H1 (cell line): ENCODE data around the gene CACNG8.

ENCODE experiments used
- CTCF ChIP-seq, 3 experiments: IDR thresholded peaks; 1 replicate in 2 of 3; 2 replicates in 1 of 3; pipeline versions ENCODE4 v1.5.1 to v1.6.1; 2011; ENCODE audit warnings: low read length in 3 of 3, mild to moderate bottlenecking in 3 of 3, inconsistent platforms in 2 of 3, low read depth in 1 of 3, moderate library complexity in 1 of 3; ENCODE audit not compliant: insufficient read depth in 1 of 3; ENCODE audit errors: control extremely low read depth in 1 of 3
- EP300 ChIP-seq, 2 experiments: IDR thresholded peaks; 1 replicate in 1 of 2; 2 replicates in 1 of 2; pipeline ENCODE4 v1.6.1; 2011 to 2012; ENCODE audit warnings: low read depth in 2 of 2, low read length in 2 of 2, mild to moderate bottlenecking in 2 of 2, borderline replicate concordance in 1 of 2, inconsistent platforms in 1 of 2, moderate library complexity in 1 of 2
- EZH2 ChIP-seq: fragments of 200-600 bp; sonication (generic); IDR thresholded peaks from 2 replicates; pipeline ENCODE4 v1.7.1; 2012; ENCODE audit warnings: low read depth, mild to moderate bottlenecking, moderate library complexity, low read length, inconsistent platforms; ENCODE audit not compliant: severe bottlenecking
- HDAC6 ChIP-seq: IDR thresholded peaks from one replicate; pipeline ENCODE4 v1.7.1; 2012; ENCODE audit warnings: low read depth, mild to moderate bottlenecking, inconsistent platforms, low read length, moderate library complexity
- NRF1 ChIP-seq: IDR thresholded peaks from 2 replicates; pipeline ENCODE4 v1.6.1; 2011; ENCODE audit warnings: mild to moderate bottlenecking, low read depth, low read length, improper control_type of control experiment
- POLR2A ChIP-seq, 2 experiments: IDR thresholded peaks; 1 replicate in 1 of 2; 2 replicates in 1 of 2; pipeline ENCODE4 v1.6.1; 2011; ENCODE audit warnings: low read depth in 2 of 2, low read length in 2 of 2, mild to moderate bottlenecking in 2 of 2; ENCODE audit errors: control extremely low read depth in 1 of 2
- POLR2AphosphoS5 ChIP-seq: IDR thresholded peaks from 2 replicates; pipeline ENCODE4 v1.6.1; 2011; ENCODE audit warnings: low read depth, low read length
- RAD21 ChIP-seq, 2 experiments: IDR thresholded peaks in 1 of 2; conservative IDR thresholded peaks in 1 of 2; 2 replicates each; pipeline ENCODE4 v1.6.1; 2011; ENCODE audit warnings: low read depth in 2 of 2, low read length in 2 of 2, improper control_type of control experiment in 1 of 2, inconsistent platforms in 1 of 2, mild to moderate bottlenecking in 1 of 2, moderate library complexity in 1 of 2
- SAP30 ChIP-seq: fragments of 300-600 bp; sonication (generic); IDR thresholded peaks from 2 replicates; pipeline ENCODE4 v1.7.1; 2012; ENCODE audit warnings: low read length, moderate library complexity, mild to moderate bottlenecking, inconsistent platforms; ENCODE audit not compliant: insufficient read depth, insufficient replicate concordance
- TAF1 ChIP-seq: IDR thresholded peaks from 2 replicates; pipeline ENCODE4 v1.6.1; 2011; ENCODE audit warnings: mild to moderate bottlenecking, low read depth, low read length
- TEAD4 ChIP-seq: IDR thresholded peaks from 2 replicates; pipeline ENCODE4 v1.6.1; 2012; ENCODE audit warnings: low read depth, low read length, inconsistent platforms, mixed read lengths
- USF2 ChIP-seq: IDR thresholded peaks from 2 replicates; pipeline ENCODE4 v1.6.1; 2011; ENCODE audit warnings: low read length, improper control_type of control experiment
- YY1 ChIP-seq: IDR thresholded peaks from 2 replicates; pipeline ENCODE4 v1.6.1; 2011; ENCODE audit warnings: low read depth, mild to moderate bottlenecking, low read length

- TF ChIP-seq CTCF (IDR thresholded peaks at IDR 0.05; ENCODE audit: control extremely low read depth in 1 of 3, insufficient read depth in 1 of 3, low read depth in 1 of 3, low read length in 3 of 3): no peak
- TF ChIP-seq YY1: no peak
- TF ChIP-seq EZH2: no peak
- TF ChIP-seq POLR2A (IDR thresholded peaks at IDR 0.05; ENCODE audit: control extremely low read depth in 1 of 2, low read depth in 2 of 2, low read length in 2 of 2): no peak
- no peak for TF ChIP-seq TAF1
- TF ChIP-seq SAP30: no peak
- TF ChIP-seq HDAC6: no peak
- no peak for TF ChIP-seq EP300 (IDR thresholded peaks at IDR 0.05; ENCODE audit: borderline replicate concordance in 1 of 2, low read depth in 2 of 2, low read length in 2 of 2)
- no peak for TF ChIP-seq POLR2AphosphoS5
- TF ChIP-seq USF2: no peak
- no peak for TF ChIP-seq NRF1
- no peak for TF ChIP-seq TEAD4
- TF ChIP-seq RAD21 (IDR thresholded peaks at IDR 0.05 in 1 of 2, conservative IDR thresholded peaks at IDR 0.05 in 1 of 2; ENCODE audit: low read depth in 2 of 2, low read length in 2 of 2): no peak
Measured at GRCh38 chr19:54009440-54009839, 46.7 kb downstream of the CACNG8 start.
